Measurements from ENCODE around the gene ARID1B. TPM values are rescaled to one million over a fixed set of nuclear protein-coding genes. Genes with fewer than 3 reads are reported as not detected.

The ARID1B gene
- polyA plus RNA-seq, 1 donor, result 66.0 TPM

DNA sequence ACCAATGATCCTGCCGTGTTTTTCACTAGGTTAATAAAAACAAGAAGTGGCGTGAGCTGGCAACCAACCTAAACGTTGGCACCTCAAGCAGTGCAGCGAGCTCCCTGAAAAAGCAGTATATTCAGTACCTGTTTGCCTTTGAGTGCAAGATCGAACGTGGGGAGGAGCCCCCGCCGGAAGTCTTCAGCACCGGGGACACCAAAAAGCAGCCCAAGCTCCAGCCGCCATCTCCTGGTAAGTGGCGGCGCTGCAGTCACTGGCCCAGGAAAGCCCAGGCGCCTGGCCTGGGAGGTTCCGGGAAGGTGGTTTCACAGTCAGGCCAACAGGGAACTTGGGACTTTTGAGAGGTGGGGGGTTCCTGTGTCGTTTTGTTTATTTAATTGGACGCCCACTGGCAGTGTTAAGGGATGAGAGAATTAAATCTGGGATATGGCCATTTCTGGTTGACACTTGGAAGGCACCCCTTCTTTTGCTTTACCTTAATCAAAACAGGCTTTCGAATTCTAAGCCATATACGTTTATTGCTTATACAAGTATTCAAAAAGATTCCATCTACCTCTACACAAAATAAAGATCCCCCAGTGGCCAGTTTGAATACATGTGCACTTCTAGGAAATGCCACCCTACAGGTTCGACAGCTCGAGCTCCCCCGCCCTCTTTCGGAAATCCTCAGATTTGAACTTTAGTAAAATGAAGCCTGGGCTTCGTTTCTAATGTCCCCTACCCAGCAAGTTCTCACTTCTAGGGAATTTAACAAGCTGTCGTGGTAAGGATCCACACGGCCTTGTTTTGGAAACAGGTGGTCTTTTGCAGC is 407.2 kb downstream of the ARID1B start:
- DNase-seq (ENCODE audit: low read depth), result no peak

DNA sequence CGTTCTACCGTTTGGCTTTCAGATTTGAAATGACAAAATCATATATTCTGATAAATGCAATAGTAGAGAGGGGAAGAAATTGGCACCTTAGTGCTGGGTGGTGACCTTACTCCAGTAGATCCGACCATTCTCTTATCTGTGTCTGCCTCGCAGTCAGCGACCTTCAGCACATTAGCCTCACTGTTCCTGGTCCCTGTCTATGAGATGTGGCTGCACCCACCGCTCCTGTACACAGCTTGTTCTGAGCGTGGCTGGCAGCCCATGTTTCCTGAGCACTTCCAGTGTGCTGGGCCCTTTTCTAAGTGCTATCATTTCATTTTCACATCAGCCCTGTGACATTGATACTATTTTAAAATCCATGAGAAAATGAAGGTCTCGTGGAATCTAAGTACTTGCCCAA is 408.0 kb downstream of the ARID1B start:
- DNase-seq (ENCODE audit: low read depth), result no peak

DNA sequence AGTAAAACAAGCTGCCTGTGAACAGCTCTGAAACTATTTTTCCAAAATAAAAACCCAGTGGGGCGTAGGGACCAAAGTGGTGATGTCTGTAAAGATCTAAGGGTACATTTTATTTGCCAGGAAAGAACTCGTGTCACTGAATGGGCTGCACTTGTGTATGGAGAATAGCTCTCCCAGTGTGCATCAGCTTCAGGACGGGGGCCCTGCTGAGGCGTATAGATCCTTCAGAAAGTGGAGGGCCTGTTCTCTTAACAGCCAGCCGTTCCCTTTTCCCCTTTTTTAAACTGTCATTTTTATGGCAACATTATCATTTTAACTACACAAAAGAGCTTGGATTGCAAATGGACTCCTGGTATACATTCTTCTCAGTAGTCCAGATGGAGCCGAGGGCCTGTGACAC is 408.8 kb downstream of the ARID1B start:
- no peak for DNase-seq (ENCODE audit: low read depth)

DNA sequence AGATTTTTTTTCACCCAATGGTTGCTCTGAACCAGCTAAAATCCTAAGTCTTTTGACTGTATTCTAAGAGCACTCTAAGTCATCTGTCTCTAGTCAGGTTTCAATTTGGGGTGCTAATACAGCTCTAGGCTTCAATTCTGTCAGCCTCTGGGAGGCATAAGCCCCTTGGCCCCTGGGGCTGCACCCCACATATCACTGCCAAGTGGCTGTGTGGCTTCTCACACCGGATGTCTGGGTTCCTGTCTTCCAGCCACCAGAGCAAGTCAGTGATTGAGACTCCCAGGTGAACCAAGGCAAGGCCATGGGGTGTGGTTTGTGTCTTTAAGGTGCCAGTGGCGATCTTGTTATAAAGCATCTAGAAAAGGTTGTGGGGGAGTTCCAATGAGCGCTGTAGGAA is 409.6 kb downstream of the ARID1B start:
- no peak for DNase-seq (ENCODE audit: low read depth)

DNA sequence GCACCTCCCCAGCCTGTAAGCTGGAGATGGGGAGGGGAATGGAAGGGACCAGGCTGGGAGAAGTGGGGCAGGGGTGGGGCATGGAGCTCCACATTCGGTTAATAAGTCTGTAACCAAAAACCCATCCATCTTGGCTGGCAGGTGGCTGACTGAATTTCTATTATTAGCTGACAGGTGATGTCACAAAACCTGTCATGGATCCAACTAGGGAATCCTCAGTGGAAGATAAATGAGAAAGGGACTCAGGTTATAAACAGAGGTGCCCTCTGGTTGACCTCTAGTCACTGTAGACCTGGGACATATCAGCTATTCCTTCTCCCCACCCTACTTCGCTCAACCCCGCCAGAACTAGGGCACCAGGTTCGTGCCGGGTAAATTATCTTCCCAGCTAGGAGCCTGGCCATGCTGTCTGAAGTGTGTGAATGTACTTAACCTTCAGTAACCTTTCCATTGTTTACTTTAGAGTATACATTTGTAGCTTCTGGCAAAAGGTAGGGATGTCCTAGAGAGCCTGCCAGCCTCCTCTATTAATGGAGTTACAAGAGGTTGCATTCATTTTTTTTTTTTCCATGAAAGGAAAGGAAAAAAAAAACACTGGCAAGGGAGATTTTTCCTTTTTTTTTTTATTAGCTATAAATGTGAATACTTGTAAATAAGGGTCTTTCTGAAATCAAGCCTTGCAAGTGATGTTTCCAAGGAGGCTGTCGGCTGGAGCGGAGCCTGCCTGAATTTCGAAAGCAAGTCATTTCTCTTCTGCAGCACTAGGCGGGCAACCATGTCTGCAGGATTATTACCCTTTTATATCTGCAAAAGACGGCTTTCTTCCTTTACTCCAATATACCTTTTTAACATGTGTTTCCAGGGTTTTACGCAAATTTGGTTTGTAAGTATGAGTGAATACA is 410.3 kb downstream of the ARID1B start:
- no peak for DNase-seq (ENCODE audit: low read depth)

DNA sequence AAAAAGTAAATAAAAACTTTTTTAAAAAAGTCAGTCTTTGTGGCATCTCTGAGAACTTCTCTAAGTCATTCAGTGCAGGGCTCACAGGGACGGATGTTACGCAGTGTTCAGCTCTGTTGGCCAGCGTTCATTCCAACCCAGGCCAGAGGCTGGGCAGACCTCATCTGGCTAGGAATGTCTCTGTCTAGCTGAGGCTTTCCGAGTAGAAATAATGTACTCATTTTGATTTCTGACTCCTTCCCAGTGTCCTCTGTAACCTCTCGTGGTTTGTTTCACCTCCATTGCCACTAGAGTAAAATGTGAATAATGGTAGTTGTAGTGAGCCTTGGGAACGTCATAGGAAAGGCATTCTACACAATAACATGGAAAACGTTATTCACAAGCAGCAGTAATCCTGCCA is 411.0 kb downstream of the ARID1B start:
- DNase-seq (ENCODE audit: low read depth), result no peak

DNA sequence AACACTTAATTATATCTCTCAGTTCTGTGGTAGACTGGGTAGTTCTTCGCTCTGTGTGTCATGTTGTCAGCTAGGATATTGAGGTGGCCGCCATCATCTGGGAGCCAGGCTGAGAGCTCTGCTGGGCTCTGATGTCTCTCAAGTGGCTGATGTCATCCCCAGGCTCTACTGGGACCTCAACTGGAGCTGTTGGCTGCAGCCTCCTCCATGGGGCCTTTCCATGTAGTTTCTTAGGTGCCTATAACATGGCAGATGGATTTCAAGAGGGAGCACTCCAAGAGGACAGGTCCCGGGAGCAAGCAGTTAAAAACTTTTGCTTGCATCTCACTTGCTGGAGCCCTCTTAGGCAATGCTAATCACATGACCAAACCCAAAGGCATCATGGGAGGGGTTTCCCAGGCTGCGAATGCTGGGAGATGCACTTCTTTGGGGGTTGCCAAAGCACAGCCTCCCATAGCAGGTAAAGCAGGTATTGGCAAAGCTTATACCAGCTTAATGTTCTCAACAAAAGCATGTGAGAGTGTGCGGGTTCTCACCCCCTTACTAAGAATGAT is 416.3 kb downstream of the ARID1B start:
- DNase-seq (ENCODE audit: low read depth), result no peak

DNA sequence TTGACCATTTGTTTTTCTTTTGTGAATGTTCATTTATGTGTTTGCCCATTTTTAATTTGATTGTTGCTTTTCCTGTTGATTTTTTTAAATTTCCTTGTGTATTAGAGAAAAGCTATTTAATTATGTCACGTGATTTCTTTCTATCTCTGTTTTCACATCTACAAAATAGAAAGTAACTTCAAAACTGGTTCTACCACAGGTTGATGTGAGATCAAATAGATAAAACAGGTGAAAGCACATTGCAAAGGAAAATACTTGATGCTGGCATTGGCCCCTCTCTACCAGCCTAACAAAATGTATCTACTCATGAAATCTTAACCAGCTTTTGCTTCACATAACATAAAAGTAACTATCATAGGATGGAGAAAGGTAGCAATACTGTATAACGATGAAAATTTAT is 416.9 kb downstream of the ARID1B start:
- no peak for DNase-seq (ENCODE audit: low read depth)

DNA sequence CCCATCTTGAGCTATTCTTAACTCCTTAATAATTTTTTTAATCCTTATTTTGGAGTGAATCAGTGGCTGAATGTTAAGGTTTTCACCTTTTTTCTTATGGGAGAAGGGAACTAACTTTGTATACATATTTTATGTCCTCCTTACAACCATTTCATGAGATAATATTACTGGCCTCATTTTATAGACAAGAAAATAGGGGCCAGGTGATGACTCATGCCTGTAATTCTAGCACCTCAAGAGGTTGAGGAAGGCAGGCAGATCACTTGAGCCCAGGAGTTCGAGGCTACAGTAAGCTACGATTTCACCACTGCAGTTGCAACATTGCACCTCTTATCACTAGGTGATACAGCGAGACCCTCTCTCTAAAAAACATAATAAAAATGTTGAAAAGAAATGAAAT is 417.5 kb downstream of the ARID1B start:
- no peak for DNase-seq (ENCODE audit: low read depth)

DNA sequence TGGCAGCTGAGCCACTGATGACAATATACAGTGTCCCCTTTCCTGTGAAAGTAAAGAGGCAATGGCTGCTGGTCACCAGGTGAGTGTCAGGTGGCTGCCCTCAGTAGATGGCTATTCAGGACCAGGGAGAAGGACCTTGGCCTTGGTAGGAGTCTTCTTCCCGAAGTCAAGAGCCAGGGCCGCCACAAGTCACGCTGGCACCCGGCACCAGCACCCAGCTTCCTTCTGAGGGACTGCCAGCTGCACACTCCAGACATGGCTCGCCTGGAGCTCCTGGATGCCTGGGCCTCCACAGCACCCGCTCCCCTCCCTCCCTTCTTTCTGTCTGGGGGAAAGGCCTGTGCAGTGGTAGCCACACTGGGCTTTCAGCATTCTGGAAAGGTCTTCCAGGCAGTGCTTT is 419.2 kb downstream of the ARID1B start:
- no peak for DNase-seq (ENCODE audit: low read depth)

DNA sequence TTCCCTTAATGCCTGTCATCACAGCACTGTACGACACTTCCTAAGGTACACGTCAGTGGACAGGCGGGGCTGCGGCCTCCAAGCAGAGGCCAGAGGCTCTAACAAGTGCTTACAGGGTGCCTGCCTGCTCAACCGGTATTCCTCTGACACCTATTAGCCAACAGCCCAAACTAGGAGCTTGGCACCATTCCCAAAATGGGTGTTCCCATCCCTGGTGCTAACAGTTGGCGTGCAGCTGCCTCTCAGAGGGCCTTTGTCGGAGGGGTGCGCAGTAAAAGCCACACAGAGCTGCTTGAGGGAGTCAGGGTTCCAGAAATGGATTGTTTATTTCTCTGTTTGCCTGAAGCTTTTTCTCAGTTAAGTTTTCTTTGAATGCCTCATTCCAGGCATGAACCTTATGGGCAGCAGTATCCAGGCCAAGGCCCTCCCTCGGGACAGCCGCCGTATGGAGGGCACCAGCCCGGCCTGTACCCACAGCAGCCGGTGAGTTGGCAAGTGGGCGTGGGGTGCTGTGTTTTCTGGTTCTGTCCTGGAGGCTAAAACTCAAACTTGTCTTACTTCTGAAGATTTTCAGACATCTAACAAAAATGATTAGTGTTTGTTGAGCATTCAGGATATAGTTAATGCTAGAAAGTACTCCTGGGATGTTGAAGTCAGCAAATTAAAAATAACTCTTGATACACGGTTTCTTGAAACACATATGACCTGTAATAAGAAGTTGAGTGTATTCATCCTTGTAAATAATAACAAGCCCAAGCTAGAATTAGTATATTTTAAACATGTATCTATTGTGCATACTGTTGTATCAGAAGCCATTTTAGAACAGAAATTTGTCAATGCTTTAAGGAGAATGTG is 421.5 kb downstream of the ARID1B start:
- DNase-seq (ENCODE audit: low read depth), result no peak

DNA sequence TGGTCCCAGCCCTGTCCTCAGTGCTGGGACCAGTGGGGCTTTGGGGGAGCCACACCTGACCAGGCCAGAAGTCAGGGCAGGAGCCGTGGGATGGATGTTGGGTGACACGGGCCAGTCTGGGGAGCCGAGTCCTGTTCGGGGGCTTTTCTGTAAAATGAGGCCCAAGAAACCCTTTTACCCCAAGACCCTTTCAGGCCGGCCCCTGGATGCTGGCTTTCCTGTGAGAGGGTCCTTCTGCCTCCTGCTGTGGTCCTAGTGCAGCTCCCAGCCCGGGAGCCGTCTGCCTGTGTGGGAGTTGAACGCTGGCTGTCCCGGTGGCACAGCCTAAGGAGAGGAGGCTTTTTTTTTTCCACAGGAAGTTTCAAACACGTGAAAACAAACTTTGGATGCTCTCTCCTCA is 422.9 kb downstream of the ARID1B start:
- no peak for DNase-seq (ENCODE audit: low read depth)

DNA sequence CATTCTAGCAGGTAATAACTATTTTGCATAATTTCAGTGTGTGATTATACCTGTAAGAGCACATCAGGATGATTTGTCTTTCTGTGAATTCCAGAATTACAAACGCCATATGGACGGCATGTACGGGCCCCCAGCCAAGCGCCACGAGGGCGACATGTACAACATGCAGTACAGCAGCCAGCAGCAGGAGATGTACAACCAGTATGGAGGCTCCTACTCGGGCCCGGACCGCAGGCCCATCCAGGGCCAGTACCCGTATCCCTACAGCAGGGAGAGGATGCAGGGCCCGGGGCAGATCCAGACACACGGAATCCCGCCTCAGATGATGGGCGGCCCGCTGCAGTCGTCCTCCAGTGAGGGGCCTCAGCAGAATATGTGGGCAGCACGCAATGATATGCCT is 423.4 kb downstream of the ARID1B start:
- no peak for DNase-seq (ENCODE audit: low read depth)

DNA sequence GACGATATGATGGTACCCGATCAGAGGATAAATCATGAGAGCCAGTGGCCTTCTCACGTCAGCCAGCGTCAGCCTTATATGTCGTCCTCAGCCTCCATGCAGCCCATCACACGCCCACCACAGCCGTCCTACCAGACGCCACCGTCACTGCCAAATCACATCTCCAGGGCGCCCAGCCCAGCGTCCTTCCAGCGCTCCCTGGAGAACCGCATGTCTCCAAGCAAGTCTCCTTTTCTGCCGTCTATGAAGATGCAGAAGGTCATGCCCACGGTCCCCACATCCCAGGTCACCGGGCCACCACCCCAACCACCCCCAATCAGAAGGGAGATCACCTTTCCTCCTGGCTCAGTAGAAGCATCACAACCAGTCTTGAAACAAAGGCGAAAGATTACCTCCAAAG is 423.9 kb downstream of the ARID1B start:
- no peak for DNase-seq (ENCODE audit: low read depth)

DNA sequence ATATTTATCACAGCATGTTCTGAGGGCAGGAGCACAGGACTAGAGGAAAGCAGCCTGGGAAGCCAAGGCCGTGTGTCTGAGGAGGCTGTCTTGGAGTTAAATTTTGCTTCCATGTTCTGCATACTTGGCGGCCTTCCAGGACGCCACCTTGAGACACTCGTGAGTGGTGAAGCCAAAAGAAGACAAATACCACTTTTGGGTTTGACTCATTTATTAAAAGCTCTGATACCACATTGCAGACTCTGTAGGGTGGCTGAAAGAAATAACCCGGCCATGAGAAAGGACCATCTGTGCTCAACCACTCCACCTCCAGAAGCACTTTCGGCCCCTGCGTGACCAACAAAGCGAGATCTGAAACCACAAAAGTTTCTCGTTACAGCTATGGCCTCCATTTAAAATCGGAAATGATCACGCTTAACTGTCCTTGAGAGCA is 426.1 kb downstream of the ARID1B start:
- no peak for DNase-seq (ENCODE audit: low read depth)

DNA sequence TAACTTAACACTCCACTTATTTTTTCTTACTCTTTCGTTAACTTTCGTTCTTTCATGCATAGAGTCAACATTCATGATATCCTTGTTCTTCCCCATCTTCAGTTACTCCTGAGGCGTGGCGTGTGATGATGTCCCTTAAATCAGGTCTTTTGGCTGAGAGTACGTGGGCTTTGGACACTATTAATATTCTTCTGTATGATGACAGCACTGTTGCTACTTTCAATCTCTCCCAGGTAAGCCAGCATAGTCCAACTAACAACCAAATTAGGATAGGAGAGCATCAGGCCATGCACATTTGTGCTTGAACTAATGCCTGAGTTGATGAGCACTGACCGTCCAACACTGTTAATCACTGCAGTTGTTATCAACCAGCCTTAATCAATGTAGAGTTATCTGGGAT is 426.6 kb downstream of the ARID1B start:
- no peak for DNase-seq (ENCODE audit: low read depth)

DNA sequence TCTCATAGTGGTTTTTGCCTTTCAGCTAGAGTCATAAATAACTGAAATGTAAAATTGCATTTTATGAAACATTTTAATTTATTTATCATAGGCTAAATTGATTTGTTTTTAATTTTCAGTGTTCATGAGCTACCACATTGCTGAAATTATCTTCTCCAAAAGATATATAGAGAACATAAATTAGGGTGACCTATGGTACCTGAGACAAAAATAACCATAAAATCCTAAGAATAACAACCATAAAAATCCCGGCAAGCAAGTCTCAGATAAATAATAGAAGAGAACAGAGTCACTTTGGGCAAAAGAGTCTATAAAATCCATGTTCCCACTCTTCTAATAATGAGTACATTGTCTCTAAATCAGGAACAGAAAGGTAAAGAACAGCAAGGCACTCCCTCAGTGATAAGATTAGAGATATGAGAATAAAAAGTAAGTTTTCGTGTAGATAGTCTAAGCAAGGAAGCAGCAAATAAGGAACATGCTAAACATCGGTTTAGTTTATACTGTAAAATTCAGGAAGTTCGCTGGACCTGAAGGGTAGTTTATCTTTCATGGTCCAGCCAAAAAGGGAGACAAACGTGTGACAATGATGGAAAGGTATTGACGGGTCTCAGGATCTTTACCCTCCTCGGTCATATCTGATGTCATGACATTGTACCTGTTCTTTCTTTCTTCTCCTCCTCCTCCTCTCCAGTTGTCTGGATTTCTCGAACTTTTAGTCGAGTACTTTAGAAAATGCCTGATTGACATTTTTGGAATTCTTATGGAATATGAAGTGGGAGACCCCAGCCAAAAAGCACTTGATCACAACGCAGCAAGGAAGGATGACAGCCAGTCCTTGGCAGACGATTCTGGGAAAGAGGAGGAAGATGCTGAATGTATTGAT is 428.5 kb downstream of the ARID1B start:
- no peak for DNase-seq (ENCODE audit: low read depth)

DNA sequence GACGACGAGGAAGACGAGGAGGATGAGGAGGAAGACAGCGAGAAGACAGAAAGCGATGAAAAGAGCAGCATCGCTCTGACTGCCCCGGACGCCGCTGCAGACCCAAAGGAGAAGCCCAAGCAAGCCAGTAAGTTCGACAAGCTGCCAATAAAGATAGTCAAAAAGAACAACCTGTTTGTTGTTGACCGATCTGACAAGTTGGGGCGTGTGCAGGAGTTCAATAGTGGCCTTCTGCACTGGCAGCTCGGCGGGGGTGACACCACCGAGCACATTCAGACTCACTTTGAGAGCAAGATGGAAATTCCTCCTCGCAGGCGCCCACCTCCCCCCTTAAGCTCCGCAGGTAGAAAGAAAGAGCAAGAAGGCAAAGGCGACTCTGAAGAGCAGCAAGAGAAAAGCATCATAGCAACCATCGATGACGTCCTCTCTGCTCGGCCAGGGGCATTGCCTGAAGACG is 429.2 kb downstream of the ARID1B start:
- no peak for DNase-seq (ENCODE audit: low read depth)

DNA sequence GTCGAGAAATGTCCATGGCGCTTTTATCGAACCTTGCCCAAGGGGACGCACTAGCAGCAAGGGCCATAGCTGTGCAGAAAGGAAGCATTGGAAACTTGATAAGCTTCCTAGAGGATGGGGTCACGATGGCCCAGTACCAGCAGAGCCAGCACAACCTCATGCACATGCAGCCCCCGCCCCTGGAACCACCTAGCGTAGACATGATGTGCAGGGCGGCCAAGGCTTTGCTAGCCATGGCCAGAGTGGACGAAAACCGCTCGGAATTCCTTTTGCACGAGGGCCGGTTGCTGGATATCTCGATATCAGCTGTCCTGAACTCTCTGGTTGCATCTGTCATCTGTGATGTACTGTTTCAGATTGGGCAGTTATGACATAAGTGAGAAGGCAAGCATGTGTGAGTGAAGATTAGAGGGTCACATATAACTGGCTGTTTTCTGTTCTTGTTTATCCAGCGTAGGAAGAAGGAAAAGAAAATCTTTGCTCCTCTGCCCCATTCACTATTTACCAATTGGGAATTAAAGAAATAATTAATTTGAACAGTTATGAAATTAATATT is 430.4 kb downstream of the ARID1B start:
- DNase-seq (ENCODE audit: low read depth), result no peak

DNA sequence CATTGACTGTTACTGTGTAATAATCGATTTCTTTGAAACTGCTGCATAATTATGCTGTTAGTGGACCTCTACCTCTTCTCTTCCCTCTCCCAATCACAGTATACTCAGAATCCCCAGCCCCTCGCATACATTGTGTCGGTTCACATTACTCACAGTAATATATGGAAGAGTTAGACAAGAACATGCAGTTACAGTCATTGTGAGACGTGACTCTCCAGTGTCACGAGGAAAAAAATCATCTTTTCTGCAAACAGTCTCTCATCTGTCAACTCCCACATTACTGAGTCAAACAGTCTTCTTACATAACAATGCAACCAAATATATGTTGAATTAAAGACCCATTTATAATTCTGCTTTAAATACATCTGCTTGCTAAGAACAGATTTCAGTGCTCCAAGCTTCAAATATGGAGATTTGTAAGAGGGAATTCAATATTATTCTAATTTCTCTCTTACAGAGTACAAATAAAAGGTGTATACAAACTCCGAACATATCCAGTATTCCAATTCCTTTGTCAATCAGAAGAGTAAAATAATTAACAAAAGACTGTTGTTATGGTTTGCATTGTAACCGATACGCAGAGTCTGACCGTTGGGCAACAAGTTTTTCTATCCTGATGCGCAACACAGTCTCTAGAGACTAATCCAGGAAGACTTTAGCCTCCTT is 432.8 kb downstream of the ARID1B start:
- DNase-seq (ENCODE audit: low read depth), result no peak

All from forelimb muscle (tissue), 1 donor.